HepG2 (cell line): Measurements from ENCODE around the gene CRLF3. TPM values are rescaled to one million over a fixed set of nuclear protein-coding genes. Genes with fewer than 3 reads are reported as not detected.

ENCODE experiments used
- ATAC-seq: fragments of 200-7000 bp; cut with Tn5 transposase; 3 replicates; pipeline ENCODE4 v1.9.1; 2020; ENCODE audit warnings: mild to moderate bottlenecking, moderate library complexity
- BruUV-seq: library from RNA; stranded (reverse); fragments of 400-500 nt; replicated peaks from 2 replicates; lab custom pipeline; 2021; lab: Mats Ljungman, UMichigan
- CTCF ChIA-PET: fragments of 300-600 bp; formaldehyde crosslinking; extraction: SDS; loops from one replicate; lab custom pipeline; 2021; ENCODE audit warnings: low total read pairs, inconsistent platforms, low intra/inter-chr PET ratio; lab: Yijun Ruan, JAX
- POLR2A ChIA-PET: fragments of 350-600 bp; sonication (Branson Sonifier 250); formaldehyde crosslinking; loops from one replicate; lab custom pipeline; 2020; ENCODE audit warnings: antibody characterized with exemption, inconsistent platforms; lab: Yijun Ruan, JAX
- DNase-seq: peaks from one replicate; pipeline ENCODE4 v3.0.0-alpha.2; 2015; ENCODE audit warnings: low spot score
- FAIRE-seq: peaks from 3 replicates; lab custom pipeline; 2011; peaks lifted over from hg19 to GRCh38; lab: Jason Lieb, UNC
- H2AFZ ChIP-seq: one replicate; pipeline ENCODE4 v1.6.1; 2011; ENCODE audit warnings: low read length, inconsistent platforms
- H3K27ac ChIP-seq: fragments of 300-600 bp; 3 replicates; pipeline ENCODE4 v1.8.0; 2011; ENCODE audit warnings: mixed run types, mild to moderate bottlenecking, mixed read lengths, low read length, inconsistent platforms; ENCODE audit not compliant: insufficient read depth; ENCODE audit errors: extremely low read length
- H3K27me3 ChIP-seq, 2 experiments: fragments of 200-600 bp in 1 of 2; 2 replicates in 1 of 2; 3 replicates in 1 of 2; pipeline versions ENCODE4 v1.6.0 to v1.8.0; 2011; ENCODE audit warnings: low read length in 2 of 2, mild to moderate bottlenecking in 2 of 2, moderate library complexity in 2 of 2, inconsistent platforms in 1 of 2; ENCODE audit not compliant: insufficient read depth in 2 of 2, control insufficient read depth in 1 of 2
- H3K36me3 ChIP-seq, 2 experiments: fragments of 200-600 bp in 1 of 2; replicated peaks in 1 of 2; 2 replicates in 1 of 2; 3 replicates in 1 of 2; pipeline versions ENCODE4 v1.5.1 to v1.8.0; 2011; ENCODE audit warnings: low read length in 2 of 2, inconsistent platforms in 1 of 2; ENCODE audit not compliant: insufficient read depth in 2 of 2, control insufficient read depth in 1 of 2
- H3K4me1 ChIP-seq: 2 replicates; pipeline ENCODE4 v1.5.1; 2012; ENCODE audit warnings: low read length, inconsistent platforms; ENCODE audit not compliant: insufficient read depth
- H3K4me2 ChIP-seq: 2 replicates; pipeline ENCODE4 v1.6.0; 2011; ENCODE audit warnings: low read depth, low read length, inconsistent platforms
- H3K4me3 ChIP-seq, 3 experiments: fragments of 200-600 bp in 1 of 3; sonication (generic), shearing (Covaris generic) in 1 of 3; replicated peaks in 1 of 3; 2 replicates each; pipeline ENCODE4 v1.5.1; 2011 to 2016; ENCODE audit warnings: low read length in 3 of 3, inconsistent platforms in 2 of 3, low read depth in 2 of 3, mild to moderate bottlenecking in 2 of 3, control low read depth in 1 of 3, mixed read lengths in 1 of 3; ENCODE audit not compliant: insufficient read depth in 1 of 3
- H3K79me2 ChIP-seq: one replicate; pipeline ENCODE4 v1.6.1; 2011; ENCODE audit warnings: low read length, inconsistent platforms; ENCODE audit not compliant: insufficient read depth
- H3K9ac ChIP-seq: 2 replicates; pipeline ENCODE4 v1.6.0; 2011; ENCODE audit warnings: mild to moderate bottlenecking, low read depth, low read length, inconsistent platforms; ENCODE audit not compliant: insufficient read depth
- H3K9me3 ChIP-seq: 2 replicates; pipeline ENCODE4 v1.5.1; 2012; ENCODE audit warnings: mild to moderate bottlenecking, low read length
- H4K20me1 ChIP-seq: 2 replicates; pipeline ENCODE4 v1.6.0; 2011; ENCODE audit warnings: inconsistent platforms, mild to moderate bottlenecking, low read length, moderate library complexity; ENCODE audit not compliant: insufficient read depth
- IKZF5 ChIP-seq: IDR thresholded peaks from 2 replicates; pipeline ENCODE4 v1.6.1; 2018; ENCODE audit warnings: missing genetic modification reagents, mild to moderate bottlenecking, missing compliant biosample characterization
- MED8 ChIP-seq: sonication (generic); formaldehyde crosslinking; IDR thresholded peaks from 2 replicates; pipeline ENCODE4 v1.8.1; 2023; ENCODE audit warnings: mild to moderate bottlenecking, missing genetic modification reagents; ENCODE audit not compliant: insufficient replicate concordance
- MXI1 ChIP-seq: IDR thresholded peaks from 3 replicates; pipeline ENCODE4 v1.6.1; 2012; ENCODE audit warnings: low read depth, low read length, inconsistent platforms, borderline replicate concordance
- PPARG ChIP-seq: conservative IDR thresholded peaks from 2 replicates; pipeline ENCODE4 v1.6.1; 2016; ENCODE audit warnings: missing biosample characterization, missing genetic modification reagents
- SUZ12 ChIP-seq: fragments of 150-350 bp; IDR thresholded peaks from 2 replicates; pipeline ENCODE4 v1.6.1; 2014; ENCODE audit warnings: low read depth, low read length
- TBL1XR1 ChIP-seq: fragments of 150-350 bp; IDR thresholded peaks from 2 replicates; pipeline ENCODE4 v1.6.1; 2014; ENCODE audit warnings: borderline replicate concordance, low read length; ENCODE audit not compliant: partially characterized antibody
- TCF7L2 ChIP-seq: IDR thresholded peaks from 2 replicates; pipeline ENCODE4 v1.6.1; 2011; ENCODE audit warnings: mild to moderate bottlenecking, low read depth, low read length, moderate library complexity
- ZFX ChIP-seq: sonication (generic); formaldehyde crosslinking; IDR thresholded peaks from 2 replicates; pipeline ENCODE4 v1.4.0; 2020; ENCODE audit warnings: mild to moderate bottlenecking, low read depth, missing genetic modification reagents, moderate library complexity
- ZNF619 ChIP-seq: sonication (generic); formaldehyde crosslinking; IDR thresholded peaks from 2 replicates; pipeline ENCODE4 v1.4.0; 2020; ENCODE audit warnings: mild to moderate bottlenecking, missing genetic modification reagents
- WGBS: methylation state at CpG from one replicate; pipeline ENCODE4 v1.1.6; 2017; ENCODE audit warnings: low lambda C conversion rate; 5-methylcytosine and 5-hydroxymethylcytosine counted together
- in situ Hi-C: cut with HindIII; loops from 2 replicates; pipeline ENCODE4 v1.10.0; 2017; ENCODE audit warnings: low pct_unique_long_range_greater_than_20kb; ENCODE audit not compliant: extremely low pct_ligation_motif_present
- intact Hi-C: fragments of 100-400 bp; cut with micrococcal nuclease; formaldehyde crosslinking; loops from one replicate; pipeline ENCODE4 v1.10.0; 2022; ENCODE audit not compliant: unreplicated experiment
- polyA plus RNA-seq, 8 experiments: library from polyadenylated mRNA; depleted of rRNA in 3 of 8; stranded (reverse) in 7 of 8; unstranded in 1 of 8; fragments of >200 nt; fragmentation: Illumina TruSeq in 4 of 8; extraction: Trizol in 4 of 8; gene quantifications; 2 replicates each; pipeline versions ENCODE4 v1.2.1 to v1.2.3, GENCODE V29; 2011 to 2016; ENCODE audit warnings: low read depth in 4 of 8, missing spikeins in 1 of 8, mixed read lengths in 1 of 8; ENCODE audit not compliant: insufficient read depth in 1 of 8
- total RNA-seq, 5 experiments: library from RNA; depleted of rRNA; stranded (reverse); fragments of >200 nt; fragmentation: Illumina TruSeq; extraction: Trizol; gene quantifications; 2 replicates each; pipeline ENCODE4 v1.2.3, GENCODE V29; 2016; ENCODE audit warnings: low read depth in 1 of 5
- TF ChIP-seq, protein P1 (sequence below): sonication (generic); formaldehyde crosslinking; IDR thresholded peaks from 2 replicates; pipeline ENCODE4 v1.5.0; 2020; ENCODE audit warnings: missing genetic modification reagents
- TF ChIP-seq, protein P2 (sequence below): sonication (generic); formaldehyde crosslinking; IDR thresholded peaks from 2 replicates; pipeline ENCODE4 v1.4.0; 2020; ENCODE audit warnings: missing genetic modification reagents
- TF ChIP-seq, protein P3 (sequence below): sonication (generic); formaldehyde crosslinking; IDR thresholded peaks from 2 replicates; pipeline ENCODE4 v1.4.0; 2020; ENCODE audit warnings: mild to moderate bottlenecking, missing genetic modification reagents

Gene CRLF3
- total and polyA plus RNA-seq, 2 of the 13 experiments (the other 11 are each of a cell fraction or from before 2014, with no cell fraction given): 6.4 to 9.1 TPM

DNA sequence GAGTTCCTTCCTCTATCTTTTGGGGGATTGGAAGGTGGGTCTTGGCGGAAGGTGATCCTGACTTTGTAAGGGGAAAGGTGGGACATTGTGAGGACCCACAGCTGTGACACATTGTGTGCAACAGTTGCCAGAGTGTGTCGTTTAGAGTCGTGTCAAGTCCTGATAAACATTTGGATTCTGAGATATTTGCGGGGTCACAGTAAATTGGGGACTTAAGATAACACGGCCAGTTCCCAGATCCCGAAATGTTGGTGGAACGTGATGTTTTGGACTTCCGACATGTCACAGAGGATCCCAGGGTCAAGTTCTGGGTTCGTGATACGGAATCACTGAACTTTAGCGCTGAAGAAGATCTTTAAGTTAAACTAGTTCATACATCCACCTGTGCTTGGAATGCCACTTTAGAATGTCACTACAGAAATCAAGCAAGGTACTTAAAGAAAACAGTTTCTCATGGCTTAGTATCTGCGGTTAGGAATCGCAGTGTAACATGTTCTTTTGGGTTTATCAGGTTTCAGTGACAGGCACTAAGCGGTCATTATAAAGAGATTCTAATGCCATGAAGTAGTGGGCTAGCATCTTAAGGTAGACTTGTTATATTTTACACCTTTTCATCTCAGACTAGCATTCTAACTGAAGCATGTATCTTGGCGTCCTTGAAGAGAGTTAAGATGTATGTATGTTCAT is 8.1 kb upstream of the CRLF3 start:
- WGBS: under 1% methylated on average over 15 of the region's 15 CpGs
- TSS peak; percentile 58 for BruUV-seq
- Histone ChIP-seq H3K79me2 (peaks cover 23% of the 10 kb centered on the region), H3K27ac (peak overlapping the region; percentile 87), H4K20me1 (no peaks in the 10 kb centered on the region), H3K4me2 (peak overlapping the region; percentile 92), H3K9me3 (no peaks in the 10 kb centered on the region), H3K36me3 (peaks cover 0 to 5% of the 10 kb centered on the region in 2 experiments; a peak in 2 of 5 replicates), H3K9ac (peak overlapping the region; percentile 84), H2AFZ (no peak overlapping the region), H3K27me3 (no peaks in the 10 kb centered on the region; a peak in 1 of 5 replicates), H3K4me1 (peaks cover 25% of the 10 kb centered on the region), H3K4me3 (peak overlapping the region; percentile 92 to 97 (median 92))
- in situ Hi-C loops (no loop called here), intact Hi-C loops (no loop called here)
- no peak for DNase-seq
- FAIRE-seq: no peak
- TF ChIP-seq SUZ12 (no peak), ZNF619 (CRISPR knock-in tag) (0 out of 2 replicates have a peak, but pooled peaks have one; percentile 10)
- POLR2A ChIA-PET: no interaction called here
- peak; percentile 26 for ATAC-seq
- CTCF ChIA-PET: no interaction called here

DNA sequence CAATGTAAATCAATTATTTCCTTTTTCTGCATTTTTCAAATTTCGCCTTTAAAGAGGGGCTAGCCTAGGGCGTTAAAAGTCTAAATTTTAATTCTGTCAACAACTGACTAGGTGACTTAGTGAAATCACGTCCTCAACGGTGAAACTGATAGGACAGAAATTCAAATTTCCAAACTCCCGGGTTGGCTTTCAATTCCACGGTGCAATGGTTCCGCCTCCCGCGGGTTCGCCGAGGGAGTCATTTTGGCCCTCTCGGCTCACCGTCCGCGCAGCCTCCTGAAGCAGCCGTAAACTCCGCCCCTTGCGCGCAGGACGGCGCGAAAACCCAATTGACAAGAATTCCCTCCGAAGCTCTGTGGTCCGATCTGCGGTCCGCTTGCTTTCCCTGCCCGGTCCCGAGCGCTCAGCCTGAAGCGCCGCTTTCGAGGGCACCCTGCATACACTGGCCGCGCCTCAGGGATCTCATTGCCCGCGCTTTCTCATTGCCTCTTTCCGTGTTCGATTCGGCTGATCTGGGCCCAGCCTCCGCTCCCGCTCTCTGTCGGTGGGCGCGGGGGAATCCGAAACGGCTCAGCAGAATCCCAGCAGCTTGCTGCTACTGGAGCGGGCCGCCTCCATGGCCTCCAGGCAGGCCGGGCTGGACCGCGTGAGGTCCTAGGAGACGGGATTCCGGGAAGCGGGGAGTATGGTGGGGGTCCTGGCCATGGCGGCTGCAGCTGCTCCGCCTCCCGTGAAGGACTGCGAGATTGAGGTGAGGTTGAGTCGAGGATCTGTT is 7.4 kb upstream of the CRLF3 start, which contains the start of gene ATAD5:
Gene ATAD5 (plus strand): TSS at position 304 of the 775 bp plus-strand sequence. CDS start 382 bp downstream, at position 686.
- Histone ChIP-seq H3K36me3 (peaks cover 0 to 4% of the 10 kb centered on the region in 2 experiments; a peak in 2 of 5 replicates), H3K27ac (peak within 1 kb of the TSS; percentile 87), H3K27me3 (no peaks in the 10 kb centered on the region; a peak in 1 of 5 replicates), H3K4me2 (peak within 1 kb of the TSS; percentile 92), H3K4me3 (peak within 1 kb of the TSS; percentile 92 to 97 (median 92)), H3K9ac (peak within 1 kb of the TSS; percentile 84), H2AFZ (peak within 1 kb of the TSS; percentile 93), H4K20me1 (no peaks in the 10 kb centered on the region), H3K79me2 (peaks cover 23% of the 10 kb centered on the region), H3K4me1 (peaks cover 32% of the 10 kb centered on the region), H3K9me3 (no peaks in the 10 kb centered on the region)
- intact Hi-C loops: no loop called here
- FAIRE-seq: peak; percentile 65
- BruUV-seq: no TSS peak
- POLR2A ChIA-PET: interaction anchor here (0.9 kb wide), 1 partner anchor 100 kb away, joined by 3 read pairs; no protein-coding TSS in a partner anchor
- 0% methylated on average over 23 of the region's 59 CpGs for WGBS
- peak; percentile 91 for ATAC-seq
- CTCF ChIA-PET: no interaction called here
- DNase-seq: peak; percentile 84
- in situ Hi-C loops: no loop called here
- peak; percentile 90 for TF ChIP-seq IKZF5 (CRISPR knock-in tag)
- TF ChIP-seq ZFX (CRISPR knock-in tag): peak; percentile 91
- peak; percentile 40 for TF ChIP-seq MED8 (CRISPR knock-in tag)
- TF ChIP-seq, protein P1, sequence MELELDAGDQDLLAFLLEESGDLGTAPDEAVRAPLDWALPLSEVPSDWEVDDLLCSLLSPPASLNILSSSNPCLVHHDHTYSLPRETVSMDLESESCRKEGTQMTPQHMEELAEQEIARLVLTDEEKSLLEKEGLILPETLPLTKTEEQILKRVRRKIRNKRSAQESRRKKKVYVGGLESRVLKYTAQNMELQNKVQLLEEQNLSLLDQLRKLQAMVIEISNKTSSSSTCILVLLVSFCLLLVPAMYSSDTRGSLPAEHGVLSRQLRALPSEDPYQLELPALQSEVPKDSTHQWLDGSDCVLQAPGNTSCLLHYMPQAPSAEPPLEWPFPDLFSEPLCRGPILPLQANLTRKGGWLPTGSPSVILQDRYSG: no peak
- no peak for TF ChIP-seq TCF7L2
- TF ChIP-seq, protein P2, sequence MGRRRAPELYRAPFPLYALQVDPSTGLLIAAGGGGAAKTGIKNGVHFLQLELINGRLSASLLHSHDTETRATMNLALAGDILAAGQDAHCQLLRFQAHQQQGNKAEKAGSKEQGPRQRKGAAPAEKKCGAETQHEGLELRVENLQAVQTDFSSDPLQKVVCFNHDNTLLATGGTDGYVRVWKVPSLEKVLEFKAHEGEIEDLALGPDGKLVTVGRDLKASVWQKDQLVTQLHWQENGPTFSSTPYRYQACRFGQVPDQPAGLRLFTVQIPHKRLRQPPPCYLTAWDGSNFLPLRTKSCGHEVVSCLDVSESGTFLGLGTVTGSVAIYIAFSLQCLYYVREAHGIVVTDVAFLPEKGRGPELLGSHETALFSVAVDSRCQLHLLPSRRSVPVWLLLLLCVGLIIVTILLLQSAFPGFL: no peak
- TF ChIP-seq PPARG (CRISPR knock-in tag): peak; percentile 49; the same call in 1 of the 2 replicates
- peak; percentile 70; the same call in 1 of the 3 replicates for TF ChIP-seq MXI1
- TF ChIP-seq TBL1XR1: no peak
- TF ChIP-seq, protein P3, sequence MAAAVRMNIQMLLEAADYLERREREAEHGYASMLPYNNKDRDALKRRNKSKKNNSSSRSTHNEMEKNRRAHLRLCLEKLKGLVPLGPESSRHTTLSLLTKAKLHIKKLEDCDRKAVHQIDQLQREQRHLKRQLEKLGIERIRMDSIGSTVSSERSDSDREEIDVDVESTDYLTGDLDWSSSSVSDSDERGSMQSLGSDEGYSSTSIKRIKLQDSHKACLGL (CRISPR knock-in tag): peak; percentile 55; the same call in 1 of the 2 replicates
